Keratinocyte (primary cell): ENCODE data around the gene RPP38.

ENCODE experiments used
- CTCF ChIP-seq, 3 experiments: IDR thresholded peaks in 1 of 3; conservative IDR thresholded peaks in 1 of 3; optimal IDR thresholded peaks in 1 of 3; 2 replicates in 2 of 3; 3 replicates in 1 of 3; pipeline versions ENCODE3 to v1.5.1; 2011; ENCODE audit warnings: low read length in 3 of 3, mild to moderate bottlenecking in 3 of 3, moderate library complexity in 2 of 3, control low read depth in 1 of 3, inconsistent platforms in 1 of 3; ENCODE audit not compliant: insufficient read depth in 2 of 3; ENCODE audit errors: extremely low read depth in 1 of 3
- EZH2 ChIP-seq: IDR thresholded peaks from one replicate; pipeline ENCODE4 v1.6.1; 2012; ENCODE audit warnings: inconsistent platforms, mild to moderate bottlenecking, low read length, moderate library complexity

GRCh38 chr10:15059914-15060313, 37.2 kb upstream of the RPP38 start:
- no peak for TF ChIP-seq CTCF (optimal IDR thresholded peaks at IDR 0.05 in 1 of 3, IDR thresholded peaks at IDR 0.05 in 1 of 3, conservative IDR thresholded peaks at IDR 0.05 in 1 of 3; ENCODE audit: extremely low read depth in 1 of 3, insufficient read depth in 2 of 3, low read length in 3 of 3)
- no peak for TF ChIP-seq EZH2
